ENCODE measurements around the gene ZNF438. TPM values are rescaled to one million over a fixed set of nuclear protein-coding genes. Genes with fewer than 3 reads are reported as not detected.

The ZNF438 gene
- total and polyA plus RNA-seq, 8 donors, result 9.6 to 20.1 (median 10.7) TPM

GRCh38 chr10:30854656-30855055, 177.0 kb downstream of the ZNF438 start:
- Histone ChIP-seq H3K36me3 (peaks cover 0 to 9% of the 10 kb centered on the region in 2 donors), H3K9me3 (no peaks in the 10 kb centered on the region), H3K4me1 (peaks cover 8 to 32% of the 10 kb centered on the region in 2 donors), H3K27me3 (no peaks in the 10 kb centered on the region), H3K27ac (peak overlapping the region in 1 of 2 donors; percentile 34), H3K4me3 (no peak overlapping the region)
- ATAC-seq (no peak), DNase-seq (no peak)
- intact Hi-C loops (cut with DNase I), result no loop called here
- TF ChIP-seq CTCF (IDR thresholded peaks at IDR 0.05), result no peak

DNA sequence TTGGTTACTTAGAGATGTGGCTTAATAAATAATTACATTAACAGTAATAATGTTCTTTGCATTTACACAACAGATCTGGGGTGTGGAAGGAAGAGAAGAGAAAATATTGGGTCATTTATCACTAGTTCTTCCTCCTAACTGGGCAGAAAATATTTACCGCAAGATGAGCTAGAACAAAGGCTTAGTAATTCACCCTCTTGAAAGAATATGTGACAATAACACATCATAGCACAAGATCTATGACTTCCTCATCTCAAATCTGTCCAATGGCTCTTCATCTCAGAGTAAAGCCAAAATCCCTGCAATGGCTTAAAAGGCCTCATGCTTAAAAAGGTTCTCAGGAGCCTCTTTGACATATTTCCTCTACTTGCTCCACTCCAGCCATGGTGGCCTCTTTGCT, 178.6 kb downstream of the ZNF438 start:
- peaks cover 8 to 24% of the 10 kb centered on the region in 2 donors for H3K4me1 ChIP-seq
- no peak overlapping the region for H3K27ac ChIP-seq
- intact Hi-C loops (cut with DNase I), result no loop called here

GRCh38 chr10:30850776-30851175, 180.9 kb downstream of the ZNF438 start:
- Histone ChIP-seq H3K27me3 (no peaks in the 10 kb centered on the region), H3K4me3 (no peak overlapping the region)
- intact Hi-C loops (cut with DNase I), result no loop called here

More for the DNA sequence above, 178.6 kb downstream of the ZNF438 start:
- H3K9me3 ChIP-seq, result no peaks in the 10 kb centered on the region
- peaks cover 0 to 25% of the 10 kb centered on the region in 2 donors for H3K36me3 ChIP-seq
- no peaks in the 10 kb centered on the region for H3K27me3 ChIP-seq
- H3K4me3 ChIP-seq, result no peak overlapping the region
- DNase-seq (no peak), ATAC-seq (no peak)
- TF ChIP-seq CTCF (IDR thresholded peaks at IDR 0.05), result no peak

GRCh38 chr10:30849231-30850035, 182.2 kb downstream of the ZNF438 start:
- Histone ChIP-seq H3K27me3 (no peaks in the 10 kb centered on the region), H3K36me3 (peaks cover 0 to 55% of the 10 kb centered on the region in 2 donors), H3K27ac (no peak overlapping the region), H3K4me1 (peaks cover 0 to 2% of the 10 kb centered on the region in 2 donors), H3K4me3 (no peak overlapping the region), H3K9me3 (no peaks in the 10 kb centered on the region)
- no peak for TF ChIP-seq CTCF (IDR thresholded peaks at IDR 0.05)
- no peak for ATAC-seq
- intact Hi-C loops (cut with DNase I), result no loop called here
- no peak for DNase-seq

More at GRCh38 chr10:30850776-30851175, 180.9 kb downstream of the ZNF438 start:
- no peak for DNase-seq
- no peak for ATAC-seq
- Histone ChIP-seq H3K4me1 (peaks cover 0 to 15% of the 10 kb centered on the region in 2 donors), H3K36me3 (peaks cover 0 to 42% of the 10 kb centered on the region in 2 donors), H3K27ac (no peak overlapping the region), H3K9me3 (no peaks in the 10 kb centered on the region)
- TF ChIP-seq CTCF (IDR thresholded peaks at IDR 0.05), result no peak

- Histone ChIP-seq H3K36me3 (peaks cover 0 to 55% of the 10 kb centered on the region in 2 donors), H3K27me3 (no peaks in the 10 kb centered on the region), H3K4me3 (no peak overlapping the region), H3K9me3 (no peaks in the 10 kb centered on the region), H3K4me1 (no peaks in the 10 kb centered on the region), H3K27ac (no peak overlapping the region)
- DNase-seq (no peak), ATAC-seq (no peak)
- TF ChIP-seq CTCF (IDR thresholded peaks at IDR 0.05), result no peak
- intact Hi-C loops (cut with DNase I), result no loop called here
These were observed 183.2 kb downstream of the ZNF438 start for GRCh38 chr10:30848396-30849032.

All from left lung (tissue), 10 donors.